ENCODE measurements around the gene TUBB.

Gene TUBB

DNA sequence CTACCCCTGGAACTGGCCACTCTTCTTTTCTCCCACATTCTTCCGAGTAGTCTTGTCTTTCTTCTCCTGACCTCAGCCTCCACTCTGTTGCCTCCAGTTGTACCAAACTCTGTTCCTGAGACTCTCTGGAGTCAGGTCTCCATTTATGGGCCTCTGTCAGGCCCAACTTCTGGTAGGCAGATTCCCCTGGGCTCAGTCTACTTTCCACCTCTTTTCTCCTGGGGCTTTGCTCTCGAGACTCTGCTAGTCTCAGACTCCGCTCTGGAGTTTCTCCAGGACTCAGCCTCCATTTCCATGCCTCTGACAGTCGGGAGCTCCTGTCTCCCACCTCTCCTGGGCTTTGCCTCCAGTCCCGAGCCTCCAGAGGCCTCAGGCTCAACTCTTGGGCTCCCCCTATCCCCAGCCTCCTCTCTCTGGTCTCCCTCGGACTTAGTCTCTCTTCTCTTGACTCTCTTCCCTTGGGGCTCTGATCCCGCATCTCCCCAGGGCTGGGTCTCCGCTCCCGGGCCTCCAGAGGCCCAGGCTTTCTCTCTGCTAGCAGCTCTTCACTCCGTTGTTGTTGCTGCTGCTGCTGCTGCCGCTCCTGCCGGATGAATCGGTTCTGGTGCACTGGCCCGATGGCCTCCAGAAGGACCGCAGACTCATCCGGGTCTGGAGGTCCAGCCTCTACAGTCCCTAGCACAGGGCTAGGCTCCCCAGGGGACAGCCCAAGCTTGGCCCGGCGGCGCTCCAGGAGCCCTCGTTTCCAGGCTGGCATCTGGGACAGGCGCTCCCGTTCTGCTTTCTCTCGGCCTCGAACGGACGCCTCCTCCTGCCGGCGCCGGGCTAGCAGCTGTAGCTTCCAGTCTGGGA is 34.8 kb upstream of the TUBB start:
- Mint-ChIP-seq H3K36me3 (ENCODE audit: low read depth) (peaks cover 77% of the 10 kb centered on the region), H3K4me1 (ENCODE audit: low read depth) (peaks cover 38% of the 10 kb centered on the region), H3K4me3 (peak overlapping the region; percentile 94), H3K27ac (peak overlapping the region; percentile 99), H3K27me3 (no peaks in the 10 kb centered on the region), H3K9me3 (no peaks in the 10 kb centered on the region)
- peak; percentile 63 for DNase-seq

DNA sequence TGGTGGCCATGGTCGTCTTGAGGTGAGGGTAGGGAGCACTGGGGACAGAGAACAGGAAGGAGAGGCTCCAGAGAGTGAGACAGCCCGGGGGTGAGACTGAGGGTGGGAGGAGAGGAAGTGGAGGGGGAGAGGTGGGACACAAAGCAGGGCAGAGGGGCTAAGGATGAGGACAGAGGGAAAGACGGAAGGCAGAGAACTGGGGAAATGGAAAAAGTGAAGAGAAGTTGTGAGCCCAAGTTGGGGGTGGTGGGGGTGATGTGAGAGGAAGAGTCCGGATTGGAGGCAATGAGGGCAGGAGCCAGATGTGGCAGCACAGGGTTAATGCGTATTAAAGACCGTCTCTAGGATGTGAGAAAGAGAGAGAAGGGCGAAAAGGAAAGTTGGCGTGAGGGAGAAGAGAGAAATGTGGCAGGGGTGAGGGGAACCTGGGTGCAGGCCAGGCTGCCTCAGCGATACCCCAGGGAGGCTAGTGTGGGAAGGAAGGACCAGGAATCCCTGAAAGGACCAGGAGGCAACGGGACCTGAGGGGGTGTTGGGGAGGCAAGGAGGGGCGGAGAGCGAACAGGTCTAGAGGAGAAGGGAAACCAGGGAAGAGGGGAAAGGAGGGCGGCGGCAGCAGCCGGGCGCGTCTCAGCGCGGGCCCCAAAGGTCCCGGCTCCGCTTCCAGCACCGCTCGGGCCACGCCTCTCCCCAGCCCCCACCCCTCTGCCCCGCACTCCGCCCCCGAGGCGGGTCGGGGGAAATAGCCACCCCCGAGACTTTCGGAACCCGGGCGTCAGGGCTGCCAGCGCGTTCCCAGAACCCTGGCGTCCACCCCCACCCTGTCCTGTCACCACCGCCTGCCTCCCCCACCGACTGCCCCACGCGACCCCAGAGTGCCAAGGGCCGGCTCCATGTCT is 33.9 kb upstream of the TUBB start, which contains the start of gene PPP1R18:
TSS of gene PPP1R18 (minus strand) at position 637 of the 899 bp plus-strand sequence. CDS start at position 10, 627 bp downstream.
- Mint-ChIP-seq H3K27me3 (no peaks in the 10 kb centered on the region), H3K36me3 (ENCODE audit: low read depth) (peaks cover 71% of the 10 kb centered on the region), H3K4me1 (ENCODE audit: low read depth) (peaks cover 39% of the 10 kb centered on the region), H3K27ac (peak within 1 kb of the TSS; percentile 99), H3K4me3 (peak within 1 kb of the TSS; percentile 94), H3K9me3 (no peaks in the 10 kb centered on the region)
- peak; percentile 89 for DNase-seq

DNA sequence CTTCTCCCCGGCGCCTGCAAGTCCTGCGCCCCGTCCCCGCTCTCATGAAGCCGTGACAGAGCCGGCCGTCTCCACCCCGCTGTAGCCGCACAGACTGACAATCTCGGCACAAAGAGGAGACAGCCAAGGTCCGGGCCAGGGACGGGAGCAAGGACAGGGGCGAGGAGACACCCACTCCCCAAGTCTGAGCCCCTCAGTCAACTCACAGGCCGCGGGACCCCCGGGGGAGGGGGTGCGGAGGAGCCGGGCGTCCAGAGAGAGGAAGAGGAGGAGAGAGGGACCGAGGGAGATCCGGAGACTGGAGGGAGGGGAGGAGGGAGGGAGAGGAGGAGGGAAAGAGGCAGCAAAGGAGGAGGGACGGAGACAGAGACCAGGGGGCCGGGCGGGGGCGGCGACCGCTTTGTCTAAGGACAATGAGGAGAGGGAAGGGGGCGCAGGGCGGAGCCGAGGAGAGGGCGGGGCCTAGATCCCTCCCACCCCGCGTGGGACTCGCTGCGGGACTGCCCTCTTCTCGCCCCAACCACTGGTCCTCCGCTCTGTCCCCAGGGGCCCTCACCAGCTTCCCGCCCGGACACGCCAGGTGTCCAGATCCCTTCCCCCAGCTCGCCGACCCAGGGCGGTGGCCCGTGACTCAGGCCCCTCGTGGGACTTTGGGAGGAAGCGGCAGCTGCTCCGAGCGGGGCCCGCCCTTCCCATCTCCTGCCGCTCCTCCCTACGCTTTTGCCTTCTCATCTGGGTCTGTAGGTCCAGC is 33.1 kb upstream of the TUBB start:
- H3K27ac Mint-ChIP-seq = peak overlapping the region; percentile 99
- no peaks in the 10 kb centered on the region for H3K27me3 Mint-ChIP-seq
- peaks cover 63% of the 10 kb centered on the region for H3K36me3 Mint-ChIP-seq (ENCODE audit: low read depth)
- H3K4me1 Mint-ChIP-seq (ENCODE audit: low read depth) = peaks cover 44% of the 10 kb centered on the region
- DNase-seq = peak; percentile 89
- no peaks in the 10 kb centered on the region for H3K9me3 Mint-ChIP-seq
- H3K4me3 Mint-ChIP-seq = peak overlapping the region; percentile 94

DNA sequence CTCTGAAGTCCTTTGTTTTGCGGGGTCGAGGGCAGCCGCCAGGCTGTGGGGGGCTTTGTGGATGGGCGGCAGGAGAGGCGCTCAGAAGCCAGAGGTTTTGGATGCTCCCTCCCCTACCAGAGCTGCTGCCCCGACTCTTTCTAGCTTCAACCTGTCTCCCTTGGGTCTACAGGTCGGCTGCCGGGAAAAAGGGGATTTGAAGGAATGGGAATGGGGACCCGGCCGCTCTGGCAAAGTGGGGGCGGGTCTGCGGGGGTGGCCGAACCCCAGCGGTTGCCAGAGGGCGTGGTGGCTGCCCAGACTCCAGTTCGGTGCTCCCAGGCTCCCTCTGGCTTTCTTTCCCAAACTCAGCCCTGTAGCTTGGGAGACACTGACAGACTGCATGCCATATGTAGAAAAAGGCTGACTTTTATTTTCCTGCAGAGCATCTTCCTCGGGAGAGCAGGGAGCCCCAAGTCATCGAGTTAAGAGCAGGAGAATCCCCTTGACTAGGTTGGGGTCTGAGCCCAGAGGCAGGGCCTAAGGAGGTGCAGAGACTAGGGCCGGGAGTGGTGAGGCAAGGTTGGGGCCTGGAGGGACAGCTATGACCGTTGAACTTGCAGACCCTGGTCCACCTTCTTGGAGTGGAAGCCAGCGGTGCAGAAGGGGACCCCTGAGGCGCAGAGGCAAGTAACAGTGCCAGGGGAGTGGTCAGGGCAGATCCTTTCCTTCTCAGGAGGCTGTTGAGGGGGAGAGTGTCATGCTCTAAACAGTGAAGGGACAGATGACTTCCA is 32.3 kb upstream of the TUBB start:
- no peaks in the 10 kb centered on the region for H3K9me3 Mint-ChIP-seq
- peaks cover 43% of the 10 kb centered on the region for H3K4me1 Mint-ChIP-seq (ENCODE audit: low read depth)
- peak overlapping the region; percentile 94 for H3K4me3 Mint-ChIP-seq
- peak overlapping the region; percentile 99 for H3K27ac Mint-ChIP-seq
- no peaks in the 10 kb centered on the region for H3K27me3 Mint-ChIP-seq
- peaks cover 56% of the 10 kb centered on the region for H3K36me3 Mint-ChIP-seq (ENCODE audit: low read depth)
- DNase-seq = no peak

DNA sequence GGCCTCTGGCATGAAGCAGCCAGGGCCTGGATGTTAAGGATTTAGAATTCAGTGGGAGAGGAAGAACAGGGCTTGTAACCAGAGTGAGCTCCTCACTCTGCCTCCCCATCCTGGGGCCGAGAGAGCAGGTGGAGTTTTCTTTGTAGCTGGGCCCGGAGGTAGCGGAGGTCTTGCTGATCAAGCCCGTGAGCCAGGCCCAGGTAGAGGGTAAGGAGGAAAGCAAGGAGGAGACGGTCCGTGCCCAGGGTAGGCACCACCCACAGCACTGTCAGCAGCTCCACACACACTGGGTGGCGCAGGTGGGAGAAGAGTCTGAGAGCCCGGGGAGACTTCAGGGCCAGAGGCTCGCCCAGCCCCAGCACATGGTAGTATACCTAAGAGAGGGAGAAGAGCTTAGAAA is 31.6 kb upstream of the TUBB start:
- no peaks in the 10 kb centered on the region for H3K9me3 Mint-ChIP-seq
- H3K27me3 Mint-ChIP-seq = no peaks in the 10 kb centered on the region
- H3K4me3 Mint-ChIP-seq = peak overlapping the region; percentile 94
- H3K36me3 Mint-ChIP-seq (ENCODE audit: low read depth) = peaks cover 48% of the 10 kb centered on the region
- H3K4me1 Mint-ChIP-seq (ENCODE audit: low read depth) = peaks cover 43% of the 10 kb centered on the region
- peak overlapping the region; percentile 99 for H3K27ac Mint-ChIP-seq
- DNase-seq = no peak

DNA sequence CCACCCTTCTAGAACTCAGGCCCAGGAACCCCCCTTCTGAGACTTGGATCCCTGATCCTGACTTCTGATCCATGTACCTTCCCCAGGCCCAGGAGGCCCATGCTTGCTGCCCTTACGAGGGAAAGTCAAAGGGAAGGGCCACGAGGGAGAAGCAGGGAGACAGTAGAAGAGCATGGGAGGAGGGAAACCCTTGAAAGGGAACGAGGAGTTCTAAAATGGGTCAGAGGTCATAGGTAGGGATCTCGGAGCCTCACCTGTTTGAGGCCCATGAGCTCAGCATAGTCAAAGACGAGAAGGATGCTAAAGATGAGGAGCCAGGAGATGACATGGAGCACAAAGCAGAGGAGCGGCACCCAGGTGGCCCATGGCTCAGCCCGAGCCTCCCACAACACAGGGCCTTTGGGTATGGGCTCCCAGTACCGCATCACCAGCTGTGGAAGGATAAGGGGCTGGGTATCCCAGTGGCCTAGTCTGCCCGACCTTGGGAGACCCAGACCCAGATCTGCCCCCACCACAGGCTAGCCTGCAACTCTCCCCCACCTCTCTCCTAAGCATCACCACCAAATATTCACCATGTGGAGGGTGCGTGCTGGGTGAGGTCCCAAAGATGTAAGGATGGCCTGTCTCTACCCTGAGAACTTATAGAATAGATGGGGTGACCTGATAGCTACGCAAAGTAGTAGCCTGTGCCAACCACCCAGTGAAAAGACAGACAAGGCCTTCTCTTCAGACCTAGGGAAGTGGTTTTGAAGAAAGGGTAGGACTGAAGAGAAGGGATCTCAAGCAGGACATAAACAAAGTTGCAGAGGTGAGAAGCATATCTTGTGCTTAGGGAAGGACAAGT is 30.9 kb upstream of the TUBB start:
- DNase-seq = no peak
- Mint-ChIP-seq H3K4me1 (ENCODE audit: low read depth) (peaks cover 43% of the 10 kb centered on the region), H3K9me3 (no peaks in the 10 kb centered on the region), H3K27me3 (no peaks in the 10 kb centered on the region), H3K27ac (peak overlapping the region; percentile 99), H3K4me3 (peak overlapping the region; percentile 92), H3K36me3 (ENCODE audit: low read depth) (peaks cover 42% of the 10 kb centered on the region)

DNA sequence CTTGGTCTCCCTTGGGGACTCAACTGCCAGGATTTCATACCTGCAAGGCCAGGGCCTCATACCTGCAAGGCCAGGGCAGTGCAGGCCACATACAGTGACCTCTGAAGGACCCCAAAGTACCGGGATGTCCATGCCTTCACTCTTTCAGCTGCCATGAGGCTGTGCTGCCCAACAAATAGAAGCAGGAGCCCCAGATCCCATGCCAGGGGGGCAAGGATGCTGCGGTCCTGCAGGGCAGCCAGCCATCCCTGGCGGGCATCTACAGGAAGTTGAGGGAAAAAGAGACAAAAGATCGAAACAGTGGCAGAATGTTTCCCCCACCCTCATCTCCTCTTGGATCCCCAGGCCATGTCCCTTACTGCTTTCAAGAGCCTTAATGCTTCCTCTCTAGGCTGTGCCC is 30.2 kb upstream of the TUBB start:
- H3K4me3 Mint-ChIP-seq = peak overlapping the region; percentile 92
- H3K36me3 Mint-ChIP-seq (ENCODE audit: low read depth) = peaks cover 35% of the 10 kb centered on the region
- no peaks in the 10 kb centered on the region for H3K9me3 Mint-ChIP-seq
- no peaks in the 10 kb centered on the region for H3K27me3 Mint-ChIP-seq
- peak overlapping the region; percentile 93 for H3K27ac Mint-ChIP-seq
- DNase-seq = no peak
- peaks cover 43% of the 10 kb centered on the region for H3K4me1 Mint-ChIP-seq (ENCODE audit: low read depth)

DNA sequence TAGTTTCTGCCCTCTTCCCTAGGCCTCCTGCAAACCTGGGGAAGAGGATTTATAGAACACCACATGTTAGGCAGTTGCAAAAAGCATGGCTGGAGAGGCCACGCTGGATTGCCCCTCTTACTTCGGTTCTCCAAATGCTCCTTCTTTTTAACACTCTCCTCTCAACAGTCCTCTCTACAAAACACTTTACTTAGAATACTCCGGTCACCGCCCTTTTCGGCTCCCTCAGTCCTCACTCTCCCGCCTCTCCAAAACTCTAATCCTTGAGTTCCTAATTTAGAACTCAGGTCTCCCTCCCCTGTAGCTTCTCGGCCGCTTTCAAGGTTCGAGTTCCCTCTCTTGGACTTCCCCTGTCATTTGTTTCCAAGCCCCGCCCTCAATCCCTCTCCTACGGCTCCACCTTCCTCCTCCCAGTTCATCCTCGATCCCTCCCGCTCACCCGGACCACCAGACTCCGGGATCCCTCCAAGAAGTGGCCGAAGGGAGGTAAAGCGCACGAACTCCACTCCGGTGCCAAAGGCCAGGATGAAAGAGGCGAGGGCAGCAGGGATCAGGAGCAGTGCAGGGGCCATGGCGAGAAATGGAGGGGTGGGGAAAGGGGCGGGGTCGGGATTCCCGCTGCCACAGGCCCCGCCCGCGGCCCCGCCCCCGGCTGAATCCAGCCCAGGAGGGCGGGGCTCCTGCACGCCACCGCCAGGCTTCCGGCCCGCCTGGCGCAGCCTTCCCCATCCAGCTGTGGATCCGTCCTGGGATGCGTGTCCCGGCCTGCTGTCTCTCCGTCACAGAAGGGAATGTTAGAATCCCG is 29.5 kb upstream of the TUBB start, which contains the start of gene NRM:
TSS of gene NRM (minus strand) at position 582 of the 805 bp plus-strand sequence. CDS start at position 572, 10 bp downstream.
- Mint-ChIP-seq H3K27me3 (no peaks in the 10 kb centered on the region), H3K4me3 (peak within 1 kb of the TSS; percentile 92), H3K27ac (peak within 1 kb of the TSS; percentile 93), H3K9me3 (no peaks in the 10 kb centered on the region), H3K36me3 (ENCODE audit: low read depth) (peaks cover 29% of the 10 kb centered on the region), H3K4me1 (ENCODE audit: low read depth) (peaks cover 43% of the 10 kb centered on the region)
- peak; percentile 88 for DNase-seq

DNA sequence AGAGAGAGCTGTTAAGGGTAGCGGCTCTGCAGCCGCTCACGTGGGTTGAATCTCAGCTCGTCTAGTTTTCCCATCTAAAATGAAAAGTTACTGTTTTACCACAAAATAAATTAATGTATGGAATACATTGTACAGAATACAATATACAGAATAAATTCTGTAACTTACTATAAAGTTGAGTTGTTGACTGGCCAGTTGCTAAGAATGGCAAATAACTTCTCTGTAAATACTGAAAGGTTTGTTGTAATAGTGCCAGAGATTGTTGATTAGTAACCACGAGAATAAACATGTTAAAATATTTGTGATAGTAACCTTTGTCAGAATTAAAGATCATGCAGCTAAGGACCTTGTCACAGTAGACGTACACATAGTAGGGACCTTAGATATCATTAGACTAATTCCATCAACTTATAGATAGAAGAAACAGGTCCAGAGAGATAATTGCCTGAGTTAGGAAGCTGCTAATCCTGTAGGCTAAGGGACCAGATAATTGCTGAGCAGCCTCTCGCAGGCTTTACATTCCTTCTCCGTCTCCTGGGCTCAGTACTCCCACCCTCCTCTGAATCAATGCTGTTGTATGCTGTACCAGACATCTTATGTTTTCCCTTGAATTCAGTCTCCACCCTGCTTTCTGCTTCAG is 28.8 kb upstream of the TUBB start:
- no peak for DNase-seq
- Mint-ChIP-seq H3K36me3 (ENCODE audit: low read depth) (peaks cover 22% of the 10 kb centered on the region), H3K4me3 (peak overlapping the region; percentile 92), H3K9me3 (no peaks in the 10 kb centered on the region), H3K27ac (peak overlapping the region; percentile 77), H3K27me3 (no peaks in the 10 kb centered on the region), H3K4me1 (ENCODE audit: low read depth) (peaks cover 43% of the 10 kb centered on the region)

DNA sequence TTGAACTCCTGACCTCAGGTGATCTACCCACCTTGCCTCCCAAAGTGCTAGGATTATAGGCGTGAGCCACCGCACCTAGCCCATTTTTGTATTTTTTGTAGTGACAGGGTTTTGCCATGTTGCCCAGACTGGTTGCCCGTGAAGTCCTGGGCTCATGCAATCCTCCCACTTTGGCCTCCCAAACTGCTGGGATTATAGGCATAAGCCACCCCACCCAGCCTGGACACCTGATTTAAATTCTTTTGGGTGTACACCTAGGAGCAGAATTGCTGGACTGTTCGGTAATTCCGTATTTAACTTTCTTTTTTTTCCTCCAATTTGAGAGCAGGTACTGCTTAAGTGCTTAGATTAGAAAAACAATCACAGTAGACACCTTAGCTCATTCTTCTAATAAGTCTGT is 23.7 kb upstream of the TUBB start:
- Mint-ChIP-seq H3K4me3 (no peak overlapping the region), H3K4me1 (ENCODE audit: low read depth) (peaks cover 5% of the 10 kb centered on the region), H3K27ac (no peak overlapping the region), H3K36me3 (ENCODE audit: low read depth) (peaks cover 15% of the 10 kb centered on the region), H3K27me3 (no peaks in the 10 kb centered on the region), H3K9me3 (no peaks in the 10 kb centered on the region)
- DNase-seq = no peak

DNA sequence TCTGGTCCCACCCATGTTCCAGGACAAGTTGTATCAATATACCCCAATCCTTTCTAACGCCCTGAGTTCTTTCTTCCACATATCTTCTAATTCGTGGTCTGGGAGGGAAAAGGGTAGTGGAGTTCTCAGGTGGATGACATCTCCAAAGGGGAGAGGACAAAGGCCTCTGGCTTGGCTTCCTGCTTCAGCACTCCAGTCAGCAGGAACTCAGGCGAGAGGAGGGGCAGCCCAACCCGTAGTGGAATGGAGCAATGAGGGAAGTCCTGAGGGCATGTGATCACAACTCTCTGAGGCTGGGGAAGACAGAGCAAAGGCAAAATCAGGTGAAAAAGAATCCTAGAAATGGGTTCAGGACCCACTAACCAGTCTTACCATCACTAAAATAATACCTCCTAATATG is 19.8 kb upstream of the TUBB start:
- no peak overlapping the region for H3K4me3 Mint-ChIP-seq
- no peak for DNase-seq
- peaks cover 50% of the 10 kb centered on the region for H3K36me3 Mint-ChIP-seq (ENCODE audit: low read depth)
- no peaks in the 10 kb centered on the region for H3K4me1 Mint-ChIP-seq (ENCODE audit: low read depth)
- no peaks in the 10 kb centered on the region for H3K9me3 Mint-ChIP-seq
- no peak overlapping the region for H3K27ac Mint-ChIP-seq
- no peaks in the 10 kb centered on the region for H3K27me3 Mint-ChIP-seq

DNA sequence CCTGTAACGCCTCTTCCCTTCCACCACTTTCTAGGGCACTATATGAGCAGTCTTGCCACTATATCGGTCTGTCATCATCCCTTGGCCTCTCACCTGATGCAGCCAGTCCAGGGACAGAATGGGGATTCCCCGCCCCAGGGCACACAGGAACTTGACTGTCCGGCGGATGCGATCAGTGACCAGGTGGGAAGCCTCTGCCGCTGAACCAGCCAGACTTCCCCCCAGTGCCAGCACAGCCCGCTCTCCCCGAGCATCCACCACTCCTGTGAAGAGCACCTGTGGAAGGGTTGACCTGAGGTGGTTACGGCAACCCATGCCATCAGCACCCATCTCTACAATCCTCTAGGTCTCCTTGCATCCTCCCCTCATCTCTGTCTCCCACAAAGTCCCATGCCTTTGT is 17.1 kb upstream of the TUBB start:
- H3K4me1 Mint-ChIP-seq (ENCODE audit: low read depth) = no peaks in the 10 kb centered on the region
- H3K27me3 Mint-ChIP-seq = no peaks in the 10 kb centered on the region
- no peak overlapping the region for H3K27ac Mint-ChIP-seq
- H3K36me3 Mint-ChIP-seq (ENCODE audit: low read depth) = peaks cover 73% of the 10 kb centered on the region
- H3K9me3 Mint-ChIP-seq = no peaks in the 10 kb centered on the region
- H3K4me3 Mint-ChIP-seq = no peak overlapping the region
- DNase-seq = no peak
